T-helper 9 cell (primary cell): ENCODE results near the gene JAZF1.

ENCODE experiments used
- DNase-seq: peaks from one replicate; pipeline ENCODE4 v3.0.0-alpha.2; 2020

Gene JAZF1

DNA sequence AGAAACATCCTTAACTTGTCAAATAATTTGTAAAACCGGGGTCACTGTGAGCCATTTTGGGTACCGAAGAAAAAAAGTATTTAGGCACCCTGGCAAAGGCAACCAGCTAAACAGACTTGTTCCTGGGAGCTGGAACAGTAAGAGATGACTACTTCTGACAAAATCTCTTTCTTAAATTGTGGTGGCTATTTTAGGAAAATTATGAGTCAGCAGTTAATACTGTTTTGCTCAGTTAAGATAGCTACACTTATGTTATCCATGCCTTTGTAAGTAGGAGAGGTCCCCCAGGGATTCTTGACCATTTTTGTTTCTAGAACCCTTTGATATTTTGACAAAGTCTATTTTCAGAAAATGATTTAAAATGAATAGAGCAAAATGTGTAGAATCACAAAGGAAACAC is 372.0 kb downstream of the JAZF1 start:
- no peak for DNase-seq

DNA sequence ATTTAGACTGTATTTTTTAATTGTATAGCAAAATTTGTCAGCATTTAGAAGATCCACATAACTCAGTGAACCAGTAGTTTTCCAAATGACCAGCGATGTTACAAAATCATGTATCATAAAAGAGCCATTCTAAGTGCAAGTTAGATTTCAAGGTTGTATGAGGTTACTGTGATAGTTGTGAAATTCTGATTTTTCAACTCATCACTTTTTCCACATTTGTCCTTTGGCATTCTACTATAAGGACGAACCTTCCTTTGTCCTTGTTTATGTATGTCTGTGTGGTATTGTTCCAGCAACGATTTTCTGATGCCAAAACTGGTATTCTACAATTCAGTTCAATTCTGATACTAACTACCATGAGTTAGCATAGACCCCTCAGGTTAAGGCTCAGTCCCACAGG is 376.5 kb downstream of the JAZF1 start:
- DNase-seq: no peak

DNA sequence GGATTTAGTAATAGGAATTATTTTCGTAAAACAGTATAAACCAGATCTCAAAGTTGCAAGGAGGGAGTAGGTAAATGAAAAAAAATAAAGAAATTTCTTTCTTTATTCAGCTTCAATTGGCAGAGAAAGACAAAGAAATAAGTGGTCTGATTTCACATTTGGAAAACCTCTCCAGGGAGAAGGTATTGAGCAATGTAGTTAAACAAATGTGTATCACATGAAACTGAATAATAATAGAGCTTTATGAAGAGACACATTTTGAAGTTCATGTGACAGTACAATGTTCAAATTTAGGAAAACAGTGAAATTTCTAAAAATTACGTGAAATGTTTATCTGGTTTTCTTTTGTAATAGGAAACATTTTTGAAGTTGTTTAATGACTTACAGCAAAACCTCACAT is 377.6 kb downstream of the JAZF1 start:
- no peak for DNase-seq

DNA sequence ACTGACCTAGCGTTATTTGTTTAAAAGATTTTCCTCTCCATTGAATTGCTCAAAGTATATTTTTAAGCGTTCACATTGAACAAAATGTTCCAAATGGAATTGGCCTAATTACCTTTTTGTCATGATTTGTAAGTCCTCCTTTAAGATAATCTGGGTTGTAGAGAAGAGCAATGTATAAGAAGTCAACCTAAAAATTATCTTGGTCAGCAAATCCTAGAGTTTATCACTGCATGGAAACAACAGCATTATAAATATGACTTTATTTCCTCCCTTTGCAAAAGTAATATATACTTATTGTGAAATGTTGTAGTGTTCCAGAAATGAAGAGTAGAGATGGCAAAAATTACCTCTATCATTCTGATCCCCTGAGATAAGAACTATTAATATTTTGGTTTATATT is 381.4 kb downstream of the JAZF1 start:
- DNase-seq: no peak

DNA sequence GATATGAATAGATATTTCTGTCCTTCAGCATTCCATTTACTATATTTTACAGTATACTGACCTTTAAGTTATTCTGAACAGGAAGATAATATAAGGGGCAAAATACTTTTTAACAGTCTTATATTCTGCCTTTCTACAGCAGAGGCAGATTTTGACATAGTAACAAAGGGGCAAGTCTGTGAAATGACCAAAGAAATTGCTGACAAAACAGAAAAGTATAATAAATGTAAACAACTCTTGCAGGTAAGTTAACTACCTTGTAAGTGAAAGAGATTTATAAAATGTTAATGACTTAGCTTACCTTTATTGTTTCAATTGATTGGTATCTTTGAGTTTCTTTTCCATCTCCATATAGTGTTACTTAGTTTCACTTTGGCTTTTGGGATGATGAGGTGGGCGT is 384.6 kb downstream of the JAZF1 start:
- no peak for DNase-seq

DNA sequence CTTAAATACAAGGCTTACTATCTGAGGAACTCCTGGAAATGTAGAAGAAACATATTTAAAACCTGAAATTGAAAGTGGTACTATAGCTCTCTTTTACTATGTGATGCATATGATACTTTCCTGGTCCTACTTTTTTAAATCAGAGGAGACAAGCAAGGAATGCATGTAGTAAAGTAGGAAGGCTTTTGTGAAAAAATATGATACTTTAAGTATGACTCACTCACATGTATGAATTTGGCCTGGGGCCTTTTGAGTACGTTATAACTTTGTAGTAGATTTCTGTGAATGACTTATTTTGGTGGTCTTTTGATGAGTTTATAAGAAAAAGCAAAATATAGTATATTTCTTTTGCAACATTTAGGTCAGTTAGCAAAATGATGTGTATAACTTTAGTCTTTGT is 386.8 kb downstream of the JAZF1 start:
- no peak for DNase-seq

DNA sequence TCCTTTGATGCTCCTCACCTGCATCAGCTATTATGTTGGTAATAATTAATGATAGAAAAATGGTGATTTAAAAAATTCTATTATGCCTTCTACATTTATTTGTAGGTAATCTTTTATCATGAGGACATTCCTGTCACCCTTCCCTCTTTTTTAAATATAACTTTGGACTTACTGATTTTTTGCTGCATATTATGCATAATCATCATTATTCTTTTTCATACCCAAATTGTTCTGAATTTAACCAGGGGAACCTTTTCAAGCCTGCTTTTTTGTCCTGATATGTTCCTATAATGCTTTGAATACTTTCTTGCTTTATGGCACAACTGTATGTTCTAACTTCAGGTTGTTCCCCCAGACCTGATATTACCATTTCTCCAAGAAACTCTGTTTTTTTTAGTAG is 392.2 kb downstream of the JAZF1 start:
- DNase-seq: no peak

DNA sequence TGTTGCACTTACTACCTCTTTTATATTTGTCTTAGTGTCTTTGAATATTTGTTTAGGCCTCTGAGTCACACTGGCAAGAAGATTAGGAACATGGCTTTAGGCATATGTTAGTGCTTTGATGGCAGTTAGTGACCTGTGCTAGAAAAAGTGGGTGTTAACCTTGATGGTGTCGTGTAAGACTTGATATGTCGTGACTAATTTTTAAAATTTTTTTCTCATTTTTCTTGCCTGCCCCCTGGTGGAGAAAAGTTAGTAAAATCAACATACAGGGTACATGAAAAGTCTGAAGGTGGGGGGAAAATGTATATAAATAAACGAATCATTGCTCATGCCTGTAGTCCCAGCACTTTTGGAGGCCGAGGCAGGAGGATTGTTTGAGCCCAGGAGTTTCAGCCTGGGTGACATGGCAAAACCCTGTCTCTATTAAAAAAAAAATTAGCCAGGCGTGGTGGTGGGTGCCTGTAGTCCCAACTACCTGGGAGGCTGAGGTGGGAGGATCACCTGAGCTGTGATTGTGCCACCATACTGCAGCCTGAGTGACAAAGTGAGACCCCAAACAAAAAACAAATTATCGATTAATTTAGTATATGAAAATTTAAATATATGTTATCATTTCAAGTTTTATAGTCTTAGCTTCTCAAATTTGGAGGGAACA is 396.1 kb downstream of the JAZF1 start:
- no peak for DNase-seq

DNA sequence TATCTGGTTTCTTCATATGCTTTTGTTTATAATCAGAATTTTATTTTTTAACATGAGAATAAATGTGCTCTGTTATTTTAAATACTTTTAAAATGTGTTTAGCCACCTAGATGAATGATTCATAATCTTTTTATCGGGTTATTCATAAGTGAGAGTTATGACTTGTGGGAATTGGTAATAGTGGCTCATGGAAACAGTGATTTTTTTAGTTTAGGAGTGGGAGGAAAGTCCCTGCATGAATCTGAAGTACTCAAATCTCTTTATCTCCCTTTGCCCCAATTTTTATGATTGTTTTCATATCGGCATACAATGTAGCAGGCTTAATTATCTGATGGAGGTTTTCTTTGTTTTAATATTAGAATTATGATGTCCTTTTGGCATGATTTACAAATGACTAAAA is 397.7 kb downstream of the JAZF1 start:
- no peak for DNase-seq

DNA sequence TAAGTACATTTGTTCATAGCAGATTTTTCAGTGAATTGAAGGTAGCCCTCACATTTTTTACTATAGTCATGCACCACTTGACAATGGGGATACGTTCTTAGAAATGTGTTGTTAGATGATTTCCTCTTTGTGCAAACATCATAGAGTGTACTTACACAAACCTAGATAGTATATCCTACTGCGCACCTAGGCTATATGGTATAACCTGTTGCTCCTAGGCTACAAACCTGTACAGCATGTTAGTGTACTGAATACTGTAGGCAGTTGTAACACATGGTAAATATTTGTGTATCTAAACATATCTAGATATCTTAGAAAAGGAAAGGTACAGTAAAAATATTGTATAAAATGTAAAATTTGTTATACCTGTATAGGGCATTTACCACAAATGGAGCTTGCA is 399.4 kb downstream of the JAZF1 start:
- DNase-seq: no peak
